H1 (cell line): ENCODE measurements around the gene RUNX1. TPM values are rescaled to one million over a fixed set of nuclear protein-coding genes. Genes with fewer than 3 reads are reported as not detected.

Experiments used
- CTCF ChIA-PET: fragments of 300-600 bp; sonication (Branson Sonifier 250); formaldehyde crosslinking; loops from one replicate; lab custom pipeline; 2021; ENCODE audit not compliant: partially characterized antibody; lab: Charles Lee
- POLR2A ChIA-PET: fragments of 300-600 bp; sonication (Branson Sonifier 250); formaldehyde crosslinking; loops from one replicate; lab custom pipeline; 2021; ENCODE audit warnings: inconsistent platforms; ENCODE audit not compliant: partially characterized antibody; lab: Charles Lee
- DNase-seq, 2 experiments: peaks; one replicate each; pipeline versions ENCODE4 v3.0.0 to v3.0.0-alpha.2; 2010 to 2022; ENCODE audit warnings: low spot score in 2 of 2, low read depth in 1 of 2, mixed read lengths in 1 of 2
- FAIRE-seq: peaks from 2 replicates; lab custom pipeline; 2011; peaks lifted over from hg19 to GRCh38; lab: Jason Lieb, UNC
- H2AFZ ChIP-seq: 2 replicates; pipeline ENCODE4 v1.8.1; 2012; ENCODE audit warnings: low read length, inconsistent platforms
- H2AK5ac ChIP-seq: 2 replicates; pipeline ENCODE4 v1.6.1; 2013; ENCODE audit warnings: low read depth, low read length
- H2BK120ac ChIP-seq: replicated peaks from 2 replicates; pipeline ENCODE3; 2013; ENCODE audit warnings: low read depth, low read length, inconsistent platforms
- H2BK12ac ChIP-seq: 2 replicates; pipeline ENCODE4 v1.6.1; 2013; ENCODE audit warnings: low read depth, low read length
- H2BK15ac ChIP-seq: 2 replicates; pipeline ENCODE4 v1.6.1; 2013; ENCODE audit warnings: low read length
- H2BK20ac ChIP-seq: 2 replicates; pipeline ENCODE4 v1.6.1; 2013; ENCODE audit warnings: low read length
- H2BK5ac ChIP-seq: 2 replicates; pipeline ENCODE4 v1.6.1; 2013; ENCODE audit warnings: low read depth, low read length
- H3K14ac ChIP-seq: 2 replicates; pipeline ENCODE4 v1.6.1; 2013; ENCODE audit warnings: inconsistent platforms; ENCODE audit not compliant: insufficient read length
- H3K18ac ChIP-seq: 2 replicates; pipeline ENCODE4 v1.6.1; 2013; ENCODE audit warnings: low read length; ENCODE audit errors: extremely low read depth
- H3K23ac ChIP-seq: 2 replicates; pipeline ENCODE4 v1.6.1; 2013; ENCODE audit warnings: inconsistent platforms; ENCODE audit not compliant: insufficient read length
- H3K23me2 ChIP-seq: 2 replicates; pipeline ENCODE4 v1.6.1; 2013; ENCODE audit warnings: low read depth, low read length
- H3K27ac ChIP-seq: 2 replicates; pipeline ENCODE4 v1.6.1; 2011; ENCODE audit warnings: low read depth, low read length, inconsistent platforms
- H3K27me3 ChIP-seq, 4 experiments: replicated peaks in 1 of 4; 1 replicate in 1 of 4; 2 replicates in 3 of 4; pipeline versions ENCODE4 v1.6.1 to v1.8.1; 2011 to 2013; ENCODE audit warnings: low read length in 3 of 4, mild to moderate bottlenecking in 3 of 4, inconsistent platforms in 2 of 4, mixed read lengths in 2 of 4, moderate library complexity in 1 of 4; ENCODE audit not compliant: control insufficient read depth in 3 of 4, insufficient read depth in 3 of 4; ENCODE audit errors: extremely low read depth in 1 of 4
- H3K36me3 ChIP-seq, 4 experiments: 2 replicates each; pipeline versions ENCODE4 v1.6.1 to v1.8.1; 2011 to 2013; ENCODE audit warnings: mild to moderate bottlenecking in 4 of 4, low read length in 3 of 4, moderate library complexity in 2 of 4, control low read depth in 1 of 4, inconsistent platforms in 1 of 4; ENCODE audit not compliant: insufficient read depth in 4 of 4, control insufficient read depth in 2 of 4
- H3K4ac ChIP-seq: replicated peaks from 2 replicates; pipeline ENCODE3; 2013; ENCODE audit warnings: low read length, low read depth, mixed read lengths, inconsistent platforms; ENCODE audit not compliant: insufficient read length
- H3K4me1 ChIP-seq, 4 experiments: replicated peaks in 1 of 4; 1 replicate in 1 of 4; 2 replicates in 3 of 4; pipeline versions ENCODE4 v1.6.1 to v1.8.1; 2011 to 2013; ENCODE audit warnings: low read length in 3 of 4, inconsistent platforms in 2 of 4, mixed read lengths in 1 of 4; ENCODE audit not compliant: insufficient read depth in 4 of 4, control insufficient read depth in 3 of 4
- H3K4me2 ChIP-seq, 2 experiments: 2 replicates each; pipeline versions ENCODE4 v1.6.1 to v1.8.1; 2011 to 2013; ENCODE audit warnings: low read depth in 2 of 2, low read length in 2 of 2, control low read depth in 1 of 2, inconsistent platforms in 1 of 2, mild to moderate bottlenecking in 1 of 2; ENCODE audit not compliant: insufficient read depth in 1 of 2
- H3K4me3 ChIP-seq, 4 experiments: fragments of 200-600, 300-600 bp in 1 of 4; sonication (generic), shearing (Covaris generic), sonication (Bioruptor Twin) in 1 of 4; 2 replicates each; pipeline versions ENCODE4 v1.5.1 to v1.8.1; 2011 to 2016; ENCODE audit warnings: low read length in 4 of 4, low read depth in 3 of 4, control low read depth in 2 of 4, inconsistent platforms in 2 of 4, mild to moderate bottlenecking in 2 of 4, mixed read lengths in 1 of 4, moderate library complexity in 1 of 4; ENCODE audit not compliant: insufficient read depth in 2 of 4; ENCODE audit errors: extremely low read depth in 1 of 4
- H3K56ac ChIP-seq: replicated peaks from 2 replicates; pipeline ENCODE3; 2013; ENCODE audit warnings: low read depth, mild to moderate bottlenecking, mixed read lengths, low read length, inconsistent platforms; ENCODE audit not compliant: insufficient read length
- H3K79me1 ChIP-seq: 2 replicates; pipeline ENCODE4 v1.6.1; 2013; ENCODE audit warnings: low read depth, low read length, control low read depth
- H3K79me2 ChIP-seq, 2 experiments: 2 replicates each; pipeline versions ENCODE4 v1.6.1 to v1.8.1; 2012 to 2013; ENCODE audit warnings: low read length in 2 of 2, mild to moderate bottlenecking in 2 of 2, inconsistent platforms in 1 of 2; ENCODE audit not compliant: insufficient read depth in 2 of 2, control insufficient read depth in 1 of 2
- H3K9ac ChIP-seq, 4 experiments: replicated peaks in 1 of 4; 1 replicate in 1 of 4; 2 replicates in 3 of 4; pipeline versions ENCODE4 v1.6.1 to v1.8.1; 2011 to 2013; ENCODE audit warnings: low read depth in 3 of 4, low read length in 3 of 4, control low read depth in 2 of 4, mild to moderate bottlenecking in 2 of 4, moderate library complexity in 2 of 4, inconsistent platforms in 1 of 4; ENCODE audit errors: extremely low read depth in 1 of 4
- H3K9me3 ChIP-seq, 2 experiments: 2 replicates each; pipeline versions ENCODE4 v1.6.1 to v1.8.1; 2012 to 2013; ENCODE audit warnings: mild to moderate bottlenecking in 2 of 2, moderate library complexity in 2 of 2, control low read depth in 1 of 2, inconsistent platforms in 1 of 2, low read depth in 1 of 2, low read length in 1 of 2, mixed read lengths in 1 of 2; ENCODE audit not compliant: insufficient read depth in 2 of 2
- H4K20me1 ChIP-seq, 2 experiments: replicated peaks in 1 of 2; 2 replicates each; pipeline versions ENCODE3 to v1.8.1; 2011 to 2013; ENCODE audit warnings: inconsistent platforms in 2 of 2, low read length in 2 of 2, mild to moderate bottlenecking in 1 of 2; ENCODE audit not compliant: insufficient read depth in 2 of 2, control insufficient read depth in 1 of 2
- H4K5ac ChIP-seq: 2 replicates; pipeline ENCODE4 v1.6.1; 2013; ENCODE audit warnings: low read length, low read depth, mixed read lengths, inconsistent platforms; ENCODE audit not compliant: insufficient read length
- H4K8ac ChIP-seq: 2 replicates; pipeline ENCODE4 v1.8.0; 2013; ENCODE audit warnings: mild to moderate bottlenecking, moderate library complexity, low read length, inconsistent platforms; ENCODE audit not compliant: insufficient read depth; ENCODE audit errors: extremely low read depth
- H4K91ac ChIP-seq: replicated peaks from 2 replicates; pipeline ENCODE3; 2013; ENCODE audit warnings: low read length, mixed read lengths, inconsistent platforms; ENCODE audit not compliant: insufficient read length
- ATF2 ChIP-seq: IDR thresholded peaks from 2 replicates; pipeline ENCODE4 v1.6.1; 2012; ENCODE audit warnings: low read length, inconsistent platforms
- BACH1 ChIP-seq: IDR thresholded peaks from 2 replicates; pipeline ENCODE4 v1.6.1; 2012; ENCODE audit warnings: low read length, improper control_type of control experiment
- CBX5 ChIP-seq: fragments of 300-800, 300-1000 bp; sonication (generic); IDR thresholded peaks from 2 replicates; pipeline ENCODE4 v1.7.1; 2016; ENCODE audit warnings: antibody characterized with exemption, low read length, low read depth
- CTBP2 ChIP-seq: IDR thresholded peaks from 2 replicates; pipeline ENCODE4 v1.7.0; 2011; ENCODE audit warnings: borderline replicate concordance, mild to moderate bottlenecking, moderate library complexity, mixed read lengths, low read length; ENCODE audit not compliant: insufficient read depth, insufficient read length
- CTCF ChIP-seq, 3 experiments: IDR thresholded peaks; 1 replicate in 2 of 3; 2 replicates in 1 of 3; pipeline versions ENCODE4 v1.5.1 to v1.6.1; 2011; ENCODE audit warnings: low read length in 3 of 3, mild to moderate bottlenecking in 3 of 3, inconsistent platforms in 2 of 3, low read depth in 1 of 3, moderate library complexity in 1 of 3; ENCODE audit not compliant: insufficient read depth in 1 of 3; ENCODE audit errors: control extremely low read depth in 1 of 3
- FOSL1 ChIP-seq: IDR thresholded peaks from 2 replicates; pipeline ENCODE4 v1.6.1; 2011; ENCODE audit warnings: mild to moderate bottlenecking, low read depth, low read length, moderate library complexity; ENCODE audit not compliant: insufficient read depth
- HDAC6 ChIP-seq: IDR thresholded peaks from one replicate; pipeline ENCODE4 v1.7.1; 2012; ENCODE audit warnings: low read depth, mild to moderate bottlenecking, inconsistent platforms, low read length, moderate library complexity
- RFX5 ChIP-seq: IDR thresholded peaks from 2 replicates; pipeline ENCODE4 v1.6.1; 2011; ENCODE audit warnings: low read depth, low read length, improper control_type of control experiment, borderline replicate concordance
- RXRA ChIP-seq: IDR thresholded peaks from 2 replicates; pipeline ENCODE4 v1.6.1; 2011; ENCODE audit warnings: low read depth, mild to moderate bottlenecking, low read length, moderate library complexity; ENCODE audit not compliant: insufficient read depth
- SRF ChIP-seq: IDR thresholded peaks from 2 replicates; pipeline ENCODE4 v1.6.1; 2011; ENCODE audit warnings: mild to moderate bottlenecking, low read depth, low read length, moderate library complexity
- WGBS, 2 experiments: shearing (Covaris generic) in 1 of 2; methylation state at CpG; one replicate each; pipeline versions ENCODE4 v1.1.6 to v1.1.7; 2013 to 2015; ENCODE audit warnings: low lambda C conversion rate in 2 of 2, mixed read lengths in 2 of 2, inconsistent platforms in 1 of 2, low coverage in 1 of 2, missing lambda C conversion rate in 1 of 2; ENCODE audit not compliant: insufficient replicate concordance in 2 of 2, insufficient coverage in 1 of 2, insufficient read length in 1 of 2; ENCODE audit errors: extremely low coverage in 1 of 2, missing lambda C conversion rate in 1 of 2; 5-methylcytosine and 5-hydroxymethylcytosine counted together
- polyA plus RNA-seq, 7 experiments: library from polyadenylated mRNA; depleted of rRNA in 3 of 7; stranded (reverse) in 5 of 7; unstranded in 2 of 7; fragments of >200 nt in 5 of 7; fragments of 200-250 nt in 2 of 7; gene quantifications; 1 replicate in 5 of 7; 2 replicates in 1 of 7; 4 replicates in 1 of 7; pipeline versions ENCODE4 v1.2.1 to v1.2.3, GENCODE V29; 2011 to 2013; ENCODE audit warnings: missing spikeins in 2 of 7, mixed read lengths in 2 of 7
- total RNA-seq: library from RNA; stranded (reverse); fragmentation: NEBNext Ultra II Directional; extraction: Animal tissue kit (Norgen Biotek cat#: 25700); gene quantifications from 2 replicates; pipeline ENCODE4 v1.2.1, GENCODE V29; 2021

The RUNX1 gene
- total and polyA plus RNA-seq, 2 of the 8 experiments (the other 6 are each of a cell fraction or from before 2014, with no cell fraction given), result 0.20 to 0.60 TPM

- DNase-seq, result no peak
- Histone ChIP-seq H3K23ac (no peak overlapping the region), H3K4ac (no peak overlapping the region), H3K36me3 (no peaks in the 10 kb centered on the region), H3K18ac (no peak overlapping the region), H2AK5ac (no peak overlapping the region), H3K27ac (no peak overlapping the region), H3K79me2 (no peaks in the 10 kb centered on the region), H4K91ac (no peak overlapping the region), H4K8ac (no peak overlapping the region), H4K5ac (no peak overlapping the region), H2BK120ac (no peak overlapping the region), H3K4me1 (no peaks in the 10 kb centered on the region), H2BK15ac (no peak overlapping the region), H2AFZ (no peak overlapping the region), H3K27me3 (no peaks in the 10 kb centered on the region), H4K20me1 (no peaks in the 10 kb centered on the region), H2BK20ac (no peak overlapping the region), H3K9ac (no peak overlapping the region), H3K56ac (no peak overlapping the region), H3K14ac (no peak overlapping the region), H3K23me2 (no peaks in the 10 kb centered on the region), H3K9me3 (no peaks in the 10 kb centered on the region), H3K79me1 (no peaks in the 10 kb centered on the region), H2BK5ac (no peak overlapping the region), H3K4me3 (no peak overlapping the region), H2BK12ac (no peak overlapping the region), H3K4me2 (no peak overlapping the region)
- ChIA-PET POLR2A (no interaction called here), CTCF (interaction anchor here (0.8 kb wide), 1 partner anchor 377 kb away, joined by 3 read pairs; no protein-coding TSS in a partner anchor)
- WGBS, 2 experiments, result 89% methylated on average over 5 of the region's 5 CpGs; no CpG with 5 or more reads in 1 of the 2 experiments
- no peak for FAIRE-seq
- no peak for TF ChIP-seq CBX5
- TF ChIP-seq SRF, result no peak
- no peak for TF ChIP-seq ATF2
- TF ChIP-seq RFX5, result no peak
- TF ChIP-seq CTBP2, result no peak
- TF ChIP-seq HDAC6, result no peak
- no peak for TF ChIP-seq RXRA
- TF ChIP-seq BACH1, result no peak
- no peak for TF ChIP-seq FOSL1
- TF ChIP-seq CTCF (IDR thresholded peaks at IDR 0.05; ENCODE audit: control extremely low read depth in 1 of 3, insufficient read depth in 1 of 3, low read depth in 1 of 3, low read length in 3 of 3), result no peak
These were observed 44.4 kb upstream of the RUNX1 start for GRCh38 chr21:35093514-35093913.
